Endodermal cell (in vitro differentiated cells): ENCODE measurements around the gene TMF1. TPM values are rescaled to one million over a fixed set of nuclear protein-coding genes. Genes with fewer than 3 reads are reported as not detected.

Experiments used
- DNase-seq: peaks from one replicate; pipeline ENCODE4 v3.0.0-alpha.2; 2017
- H3K27ac ChIP-seq: 2 replicates; pipeline ENCODE4 v1.5.1; 2013; ENCODE audit warnings: mild to moderate bottlenecking, low read depth, low read length, moderate library complexity
- H3K27me3 ChIP-seq: 2 replicates; pipeline ENCODE4 v1.6.1; 2013; ENCODE audit warnings: mild to moderate bottlenecking, low read length, moderate library complexity; ENCODE audit not compliant: insufficient read depth, control insufficient read depth, poor library complexity, severe bottlenecking
- H3K36me3 ChIP-seq: 2 replicates; pipeline ENCODE4 v1.7.0; 2013; ENCODE audit warnings: mild to moderate bottlenecking, low read length, moderate library complexity; ENCODE audit not compliant: control insufficient read depth, insufficient read depth
- H3K4me1 ChIP-seq: one replicate; pipeline ENCODE4 v1.7.0; 2013; ENCODE audit warnings: low read length; ENCODE audit not compliant: control insufficient read depth, insufficient read depth
- H3K4me3 ChIP-seq: 2 replicates; pipeline ENCODE4 v1.5.1; 2013; ENCODE audit warnings: mild to moderate bottlenecking, low read length, moderate library complexity
- H3K9ac ChIP-seq: 2 replicates; pipeline ENCODE4 v1.6.1; 2013; ENCODE audit warnings: mild to moderate bottlenecking, low read length, moderate library complexity; ENCODE audit not compliant: poor library complexity, severe bottlenecking; ENCODE audit errors: extremely low read depth
- H3K9me3 ChIP-seq: 2 replicates; pipeline ENCODE4 v1.6.1; 2013; ENCODE audit warnings: mild to moderate bottlenecking, low read length, moderate library complexity; ENCODE audit not compliant: control insufficient read depth
- H3K27ac Mint-ChIP-seq: 2 replicates; pipeline ENCODE4 v1.8.0; 2020; ENCODE audit warnings: mixed read lengths
- H3K27me3 Mint-ChIP-seq: 2 replicates; pipeline ENCODE4 v1.8.0; 2021; ENCODE audit warnings: mild to moderate bottlenecking, mixed read lengths; ENCODE audit not compliant: insufficient read depth
- H3K36me3 Mint-ChIP-seq: 2 replicates; pipeline ENCODE4 v1.8.0; 2020; ENCODE audit warnings: low read depth, mixed read lengths
- H3K4me1 Mint-ChIP-seq: 2 replicates; pipeline ENCODE4 v1.8.0; 2020; ENCODE audit warnings: mixed read lengths
- H3K4me3 Mint-ChIP-seq: 2 replicates; pipeline ENCODE4 v1.8.0; 2020; ENCODE audit warnings: mild to moderate bottlenecking, moderate library complexity, mixed read lengths
- H3K9me3 Mint-ChIP-seq: 2 replicates; pipeline ENCODE4 v1.8.0; 2020; ENCODE audit warnings: mild to moderate bottlenecking, mixed read lengths
- CTCF ChIP-seq: fragments of 200-600 bp; sonication (generic); conservative IDR thresholded peaks from 2 replicates; pipeline ENCODE4 v1.5.0; 2021; ENCODE audit warnings: antibody characterized with exemption, mild to moderate bottlenecking
- WGBS, 2 experiments: methylation state at CpG; one replicate each; pipeline versions ENCODE4 v1.1.5 to v1.1.7; 2013; ENCODE audit warnings: missing lambda C conversion rate in 2 of 2, mixed read lengths in 1 of 2; ENCODE audit not compliant: insufficient coverage in 1 of 2, insufficient read length in 1 of 2; 5-methylcytosine and 5-hydroxymethylcytosine counted together
- total RNA-seq, 2 donors: library from RNA; stranded (reverse); fragmentation: NEBNext Ultra II Directional in 1 of 2; extraction: Animal tissue kit (Norgen Biotek cat#: 25700) in 1 of 2; gene quantifications; 2 replicates in 1 of 2; 3 replicates in 1 of 2; pipeline ENCODE4 v1.2.1, GENCODE V29; 2021

The TMF1 gene
- total RNA-seq, 2 donors from 2014 or later: 25.6 to 31.3 TPM

GRCh38 chr3:68988740-68989139, 63.4 kb downstream of the TMF1 start:
- Histone ChIP-seq H3K36me3 (peaks cover 70% of the 10 kb centered on the region), H3K27me3 (no peaks in the 10 kb centered on the region), H3K9ac (no peak overlapping the region), H3K4me1 (no peaks in the 10 kb centered on the region), H3K9me3 (no peaks in the 10 kb centered on the region), H3K4me3 (no peak overlapping the region), H3K27ac (no peak overlapping the region)
- Mint-ChIP-seq H3K27me3 (no peaks in the 10 kb centered on the region), H3K27ac (no peak overlapping the region), H3K9me3 (peaks cover 9% of the 10 kb centered on the region), H3K4me3 (no peak overlapping the region), H3K4me1 (no peaks in the 10 kb centered on the region), H3K36me3 (peaks cover 78% of the 10 kb centered on the region)
- no peak for TF ChIP-seq CTCF
- no peak for DNase-seq
- 95% methylated on average over 4 of the region's 4 CpGs for WGBS, 2 experiments

- H3K9me3 Mint-ChIP-seq: no peaks in the 10 kb centered on the region
- no peak for DNase-seq
- H3K9ac ChIP-seq: no peak overlapping the region
- H3K9me3 ChIP-seq: no peaks in the 10 kb centered on the region
- H3K27me3 Mint-ChIP-seq: no peaks in the 10 kb centered on the region
- H3K27ac Mint-ChIP-seq: no peak overlapping the region
- no peak overlapping the region for H3K4me3 Mint-ChIP-seq
- no peak overlapping the region for H3K27ac ChIP-seq
- peaks cover 73% of the 10 kb centered on the region for H3K36me3 Mint-ChIP-seq
- no peaks in the 10 kb centered on the region for H3K4me1 Mint-ChIP-seq
- no peaks in the 10 kb centered on the region for H3K27me3 ChIP-seq
- 97 to 100% methylated on average over 1 to 6 of the region's 6 CpGs for WGBS, 2 experiments
- no peak for TF ChIP-seq CTCF
- peaks cover 77% of the 10 kb centered on the region for H3K36me3 ChIP-seq
- no peaks in the 10 kb centered on the region for H3K4me1 ChIP-seq
- no peak overlapping the region for H3K4me3 ChIP-seq
Measured at GRCh38 chr3:68987322-68987721, 64.8 kb downstream of the TMF1 start.

- peaks cover 67% of the 10 kb centered on the region for H3K36me3 Mint-ChIP-seq
- no peaks in the 10 kb centered on the region for H3K9me3 ChIP-seq
- no peaks in the 10 kb centered on the region for H3K27me3 ChIP-seq
- 93 to 96% methylated on average over 5 to 6 of the region's 6 CpGs for WGBS, 2 experiments
- H3K27ac Mint-ChIP-seq: no peak overlapping the region
- no peaks in the 10 kb centered on the region for H3K4me1 ChIP-seq
- H3K4me3 ChIP-seq: no peak overlapping the region
- no peaks in the 10 kb centered on the region for H3K4me1 Mint-ChIP-seq
- peaks cover 78% of the 10 kb centered on the region for H3K36me3 ChIP-seq
- H3K27ac ChIP-seq: no peak overlapping the region
- no peak overlapping the region for H3K9ac ChIP-seq
- no peak overlapping the region for H3K4me3 Mint-ChIP-seq
- H3K27me3 Mint-ChIP-seq: no peaks in the 10 kb centered on the region
- peak; percentile 41 for DNase-seq
- no peak for TF ChIP-seq CTCF
- H3K9me3 Mint-ChIP-seq: no peaks in the 10 kb centered on the region
Measured at GRCh38 chr3:68986496-68987208, 65.5 kb downstream of the TMF1 start.
